Endodermal cell (in vitro differentiated cells): ENCODE data around the gene PLCB1. TPM values are rescaled to one million over a fixed set of nuclear protein-coding genes. Genes with fewer than 3 reads are reported as not detected.

Source experiments
- DNase-seq: peaks from one replicate; pipeline ENCODE4 v3.0.0-alpha.2; 2017
- H3K27ac ChIP-seq: 2 replicates; pipeline ENCODE4 v1.5.1; 2013; ENCODE audit warnings: mild to moderate bottlenecking, low read depth, low read length, moderate library complexity
- H3K27me3 ChIP-seq: 2 replicates; pipeline ENCODE4 v1.6.1; 2013; ENCODE audit warnings: mild to moderate bottlenecking, low read length, moderate library complexity; ENCODE audit not compliant: insufficient read depth, control insufficient read depth, poor library complexity, severe bottlenecking
- H3K36me3 ChIP-seq: 2 replicates; pipeline ENCODE4 v1.7.0; 2013; ENCODE audit warnings: mild to moderate bottlenecking, low read length, moderate library complexity; ENCODE audit not compliant: control insufficient read depth, insufficient read depth
- H3K4me1 ChIP-seq: one replicate; pipeline ENCODE4 v1.7.0; 2013; ENCODE audit warnings: low read length; ENCODE audit not compliant: control insufficient read depth, insufficient read depth
- H3K4me3 ChIP-seq: 2 replicates; pipeline ENCODE4 v1.5.1; 2013; ENCODE audit warnings: mild to moderate bottlenecking, low read length, moderate library complexity
- H3K9ac ChIP-seq: 2 replicates; pipeline ENCODE4 v1.6.1; 2013; ENCODE audit warnings: mild to moderate bottlenecking, low read length, moderate library complexity; ENCODE audit not compliant: poor library complexity, severe bottlenecking; ENCODE audit errors: extremely low read depth
- H3K9me3 ChIP-seq: 2 replicates; pipeline ENCODE4 v1.6.1; 2013; ENCODE audit warnings: mild to moderate bottlenecking, low read length, moderate library complexity; ENCODE audit not compliant: control insufficient read depth
- H3K27ac Mint-ChIP-seq: 2 replicates; pipeline ENCODE4 v1.8.0; 2020; ENCODE audit warnings: mixed read lengths
- H3K27me3 Mint-ChIP-seq: 2 replicates; pipeline ENCODE4 v1.8.0; 2021; ENCODE audit warnings: mild to moderate bottlenecking, mixed read lengths; ENCODE audit not compliant: insufficient read depth
- H3K36me3 Mint-ChIP-seq: 2 replicates; pipeline ENCODE4 v1.8.0; 2020; ENCODE audit warnings: low read depth, mixed read lengths
- H3K4me1 Mint-ChIP-seq: 2 replicates; pipeline ENCODE4 v1.8.0; 2020; ENCODE audit warnings: mixed read lengths
- H3K4me3 Mint-ChIP-seq: 2 replicates; pipeline ENCODE4 v1.8.0; 2020; ENCODE audit warnings: mild to moderate bottlenecking, moderate library complexity, mixed read lengths
- H3K9me3 Mint-ChIP-seq: 2 replicates; pipeline ENCODE4 v1.8.0; 2020; ENCODE audit warnings: mild to moderate bottlenecking, mixed read lengths
- WGBS, 2 experiments: methylation state at CpG; one replicate each; pipeline versions ENCODE4 v1.1.5 to v1.1.7; 2013; ENCODE audit warnings: missing lambda C conversion rate in 2 of 2, mixed read lengths in 1 of 2; ENCODE audit not compliant: insufficient coverage in 1 of 2, insufficient read length in 1 of 2; 5-methylcytosine and 5-hydroxymethylcytosine counted together
- total RNA-seq, 2 donors: library from RNA; stranded (reverse); fragmentation: NEBNext Ultra II Directional in 1 of 2; extraction: Animal tissue kit (Norgen Biotek cat#: 25700) in 1 of 2; gene quantifications; 2 replicates in 1 of 2; 3 replicates in 1 of 2; pipeline ENCODE4 v1.2.1, GENCODE V29; 2021
- TF ChIP-seq, protein P1 (sequence below): fragments of 200-600 bp; sonication (generic); conservative IDR thresholded peaks from 2 replicates; pipeline ENCODE4 v1.5.0; 2021; ENCODE audit warnings: antibody characterized with exemption, mild to moderate bottlenecking

Gene PLCB1
- total RNA-seq, 2 donors from 2014 or later = 15.3 to 16.5 TPM

DNA sequence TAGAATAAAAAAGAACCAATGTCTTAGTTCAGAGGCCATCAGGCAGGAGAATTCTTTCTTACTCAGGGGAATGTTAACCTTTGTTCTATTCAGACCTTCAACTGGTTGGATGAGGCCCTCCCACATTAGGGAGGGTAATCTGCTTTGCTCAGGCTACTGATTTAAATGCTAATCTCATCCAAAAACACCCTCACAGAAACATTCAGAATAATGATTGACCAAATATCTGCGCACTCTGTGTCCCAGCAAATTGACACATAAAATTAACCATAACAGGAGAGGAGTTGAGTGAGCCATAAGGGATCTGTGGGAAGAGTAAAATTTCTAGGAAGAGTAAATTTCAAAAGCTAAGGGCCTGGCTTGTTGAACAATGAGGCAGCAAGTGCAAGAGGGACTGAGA, 702.8 kb downstream of the PLCB1 start:
- H3K9me3 Mint-ChIP-seq = peaks cover 5% of the 10 kb centered on the region
- DNase-seq = no peak
- Histone ChIP-seq H3K27ac (no peak overlapping the region), H3K36me3 (no peaks in the 10 kb centered on the region), H3K4me3 (no peak overlapping the region), H3K9me3 (no peaks in the 10 kb centered on the region), H3K27me3 (no peaks in the 10 kb centered on the region), H3K4me1 (no peaks in the 10 kb centered on the region), H3K9ac (no peak overlapping the region)
- TF ChIP-seq, protein P1, sequence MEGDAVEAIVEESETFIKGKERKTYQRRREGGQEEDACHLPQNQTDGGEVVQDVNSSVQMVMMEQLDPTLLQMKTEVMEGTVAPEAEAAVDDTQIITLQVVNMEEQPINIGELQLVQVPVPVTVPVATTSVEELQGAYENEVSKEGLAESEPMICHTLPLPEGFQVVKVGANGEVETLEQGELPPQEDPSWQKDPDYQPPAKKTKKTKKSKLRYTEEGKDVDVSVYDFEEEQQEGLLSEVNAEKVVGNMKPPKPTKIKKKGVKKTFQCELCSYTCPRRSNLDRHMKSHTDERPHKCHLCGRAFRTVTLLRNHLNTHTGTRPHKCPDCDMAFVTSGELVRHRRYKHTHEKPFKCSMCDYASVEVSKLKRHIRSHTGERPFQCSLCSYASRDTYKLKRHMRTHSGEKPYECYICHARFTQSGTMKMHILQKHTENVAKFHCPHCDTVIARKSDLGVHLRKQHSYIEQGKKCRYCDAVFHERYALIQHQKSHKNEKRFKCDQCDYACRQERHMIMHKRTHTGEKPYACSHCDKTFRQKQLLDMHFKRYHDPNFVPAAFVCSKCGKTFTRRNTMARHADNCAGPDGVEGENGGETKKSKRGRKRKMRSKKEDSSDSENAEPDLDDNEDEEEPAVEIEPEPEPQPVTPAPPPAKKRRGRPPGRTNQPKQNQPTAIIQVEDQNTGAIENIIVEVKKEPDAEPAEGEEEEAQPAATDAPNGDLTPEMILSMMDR = no peak
- WGBS, 2 experiments = 100% methylated on average over 1 of the region's 1 CpG; no CpG with 5 or more reads in 1 of the 2 experiments
- no peak overlapping the region for H3K27ac Mint-ChIP-seq
- no peak overlapping the region for H3K4me3 Mint-ChIP-seq
- H3K4me1 Mint-ChIP-seq = no peaks in the 10 kb centered on the region
- no peaks in the 10 kb centered on the region for H3K27me3 Mint-ChIP-seq
- H3K36me3 Mint-ChIP-seq = peaks cover 8% of the 10 kb centered on the region

DNA sequence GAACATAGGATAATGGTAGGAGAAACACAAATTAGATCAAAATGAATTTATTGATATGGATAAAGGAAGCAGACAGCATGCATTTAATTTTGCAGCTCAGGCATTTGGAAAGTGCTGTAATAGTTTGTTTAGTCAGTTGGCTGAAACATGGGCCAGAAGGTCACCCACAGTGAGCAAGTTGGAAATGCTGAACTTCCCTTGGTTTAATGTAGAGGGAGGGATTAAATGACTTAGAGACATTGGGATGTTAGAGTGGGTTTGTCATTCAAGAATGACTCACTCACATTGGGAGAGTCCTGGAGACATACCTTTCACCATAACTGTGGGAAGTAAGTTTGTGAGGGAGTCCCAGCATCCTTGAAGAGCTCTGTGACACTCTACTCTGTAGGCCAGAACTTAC, 705.3 kb downstream of the PLCB1 start:
- Histone ChIP-seq H3K27me3 (no peaks in the 10 kb centered on the region), H3K4me1 (no peaks in the 10 kb centered on the region), H3K9ac (no peak overlapping the region), H3K36me3 (no peaks in the 10 kb centered on the region), H3K9me3 (peaks cover 2% of the 10 kb centered on the region), H3K27ac (no peak overlapping the region), H3K4me3 (no peak overlapping the region)
- H3K36me3 Mint-ChIP-seq = peaks cover 9% of the 10 kb centered on the region
- no peak overlapping the region for H3K4me3 Mint-ChIP-seq
- H3K27me3 Mint-ChIP-seq = no peaks in the 10 kb centered on the region
- peaks cover 7% of the 10 kb centered on the region for H3K9me3 Mint-ChIP-seq
- H3K4me1 Mint-ChIP-seq = no peaks in the 10 kb centered on the region
- H3K27ac Mint-ChIP-seq = no peak overlapping the region
- TF ChIP-seq, protein P1 = no peak
- DNase-seq = no peak

DNA sequence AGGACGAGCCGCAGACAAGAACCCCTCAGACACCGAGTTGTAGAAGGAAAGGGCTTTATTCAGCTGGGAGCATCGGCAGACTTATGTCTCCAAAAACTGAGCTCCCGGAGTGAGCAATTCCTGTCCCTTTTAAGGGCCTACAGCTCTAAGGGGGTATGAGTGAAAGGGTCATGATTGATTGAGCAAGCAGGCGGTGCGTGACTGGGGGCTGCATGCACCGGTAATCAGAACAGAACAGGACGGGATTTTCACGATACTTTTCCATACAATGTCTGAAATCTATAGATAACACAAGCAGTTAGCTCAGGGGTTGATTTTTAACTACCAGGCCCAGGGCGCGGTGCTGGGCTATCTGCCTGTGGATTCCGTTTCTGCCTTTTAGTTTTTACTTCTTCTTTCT, 710.5 kb downstream of the PLCB1 start:
- peaks cover 9% of the 10 kb centered on the region for H3K9me3 ChIP-seq
- no peak overlapping the region for H3K27ac ChIP-seq
- 89 to 93% methylated on average over 7 to 13 of the region's 13 CpGs for WGBS, 2 experiments
- no peaks in the 10 kb centered on the region for H3K4me1 ChIP-seq
- H3K4me3 Mint-ChIP-seq = no peak overlapping the region
- H3K36me3 ChIP-seq = no peaks in the 10 kb centered on the region
- no peaks in the 10 kb centered on the region for H3K27me3 ChIP-seq
- H3K4me1 Mint-ChIP-seq = no peaks in the 10 kb centered on the region
- TF ChIP-seq, protein P1 = no peak
- H3K9ac ChIP-seq = no peak overlapping the region
- peaks cover 4% of the 10 kb centered on the region for H3K9me3 Mint-ChIP-seq
- no peak overlapping the region for H3K27ac Mint-ChIP-seq
- H3K27me3 Mint-ChIP-seq = no peaks in the 10 kb centered on the region
- H3K36me3 Mint-ChIP-seq = peaks cover 3% of the 10 kb centered on the region
- DNase-seq = no peak
- H3K4me3 ChIP-seq = no peak overlapping the region
